ENCODE results near the gene CHIT1. TPM values are rescaled to one million over a fixed set of nuclear protein-coding genes. Genes with fewer than 3 reads are reported as not detected.

Gene CHIT1
- total RNA-seq, 1 experiment from 2014 or later = not detected

GRCh38 chr1:203264052-203264501 is 34.6 kb upstream of the CHIT1 start:
- BruUV-seq (replicated peaks) = no TSS peak
- ChIA-PET CTCF (interaction anchor here (1.9 kb wide), 1 partner anchor 224 kb away, joined by 9 read pairs; no protein-coding TSS in a partner anchor), POLR2A (no interaction called here), RAD21 (ENCODE audit: low non-redundant PET in 1 of 2, low total read pairs in 2 of 2, uncharacterized antibody in 2 of 2, unreplicated experiment in 2 of 2) (no interaction called here)
- DNase-seq (ENCODE audit: low read depth, low spot score) (no peak), ATAC-seq (no peak)
- no peaks in the 10 kb centered on the region for H4K20me1 ChIP-seq (ENCODE audit: insufficient read depth)
- no peak overlapping the region for H3K27ac ChIP-seq (ENCODE audit: low read depth, low read length)
- H2AFZ ChIP-seq (ENCODE audit: low read depth, low read length, poor library complexity, severe bottlenecking) = no peak overlapping the region
- H3K4me2 ChIP-seq (ENCODE audit: low read length) = no peak overlapping the region
- intact Hi-C loops (cut with micrococcal nuclease) = no loop called here
- no peaks in the 10 kb centered on the region for H3K9me3 ChIP-seq (ENCODE audit: control insufficient read depth in 1 of 2, insufficient read depth in 1 of 2, low read depth in 1 of 2, low read length in 2 of 2)
- no peaks in the 10 kb centered on the region for H3K36me3 ChIP-seq (ENCODE audit: control insufficient read depth in 1 of 2, insufficient read depth in 2 of 2, low read length in 2 of 2)
- H3K4me3 ChIP-seq (replicated peaks in 1 of 2; ENCODE audit: low read depth in 1 of 2, low read length in 2 of 2) = no peak overlapping the region
- H3K9ac ChIP-seq (ENCODE audit: low read length) = no peak overlapping the region
- H3K9me2 ChIP-seq (ENCODE audit: insufficient read depth) = no peaks in the 10 kb centered on the region
- no peaks in the 10 kb centered on the region for H3K79me2 ChIP-seq (ENCODE audit: insufficient read depth, low read length)
- H3K4me1 ChIP-seq (ENCODE audit: control insufficient read depth in 1 of 2, insufficient read depth in 2 of 2, low read length in 2 of 2) = peaks cover 0 to 12% of the 10 kb centered on the region in 2 experiments; a peak in 2 of 4 replicates
- TF ChIP-seq MAX (IDR thresholded peaks at IDR 0.05) = no peak
- TF ChIP-seq CEBPB (IDR thresholded peaks at IDR 0.05; ENCODE audit: low read depth) = no peak
- TF ChIP-seq POLR2AphosphoS5 (IDR thresholded peaks at IDR 0.05; ENCODE audit: low read depth, low read length) = no peak
- no peak for TF ChIP-seq ZBTB33 (IDR thresholded peaks at IDR 0.05; ENCODE audit: extremely low read depth, insufficient replicate concordance, low read length)
- TF ChIP-seq SIN3A (IDR thresholded peaks at IDR 0.05; ENCODE audit: low read depth) = no peak
- no peak for TF ChIP-seq RAD21 (IDR thresholded peaks at IDR 0.05; ENCODE audit: low read depth)
- H3K27me3 ChIP-seq (ENCODE audit: insufficient read depth, low read length) = no peaks in the 10 kb centered on the region

- Histone ChIP-seq H3K4me2 (ENCODE audit: low read length) (no peak overlapping the region), H3K9me3 (ENCODE audit: control insufficient read depth in 1 of 2, insufficient read depth in 1 of 2, low read depth in 1 of 2, low read length in 2 of 2) (no peaks in the 10 kb centered on the region), H4K20me1 (ENCODE audit: insufficient read depth) (no peaks in the 10 kb centered on the region), H3K79me2 (ENCODE audit: insufficient read depth, low read length) (no peaks in the 10 kb centered on the region), H3K9me2 (ENCODE audit: insufficient read depth) (no peaks in the 10 kb centered on the region), H3K9ac (ENCODE audit: low read length) (no peak overlapping the region), H2AFZ (ENCODE audit: low read depth, low read length, poor library complexity, severe bottlenecking) (no peak overlapping the region), H3K27me3 (ENCODE audit: insufficient read depth, low read length) (no peaks in the 10 kb centered on the region), H3K36me3 (ENCODE audit: control insufficient read depth in 1 of 2, insufficient read depth in 2 of 2, low read length in 2 of 2) (no peaks in the 10 kb centered on the region), H3K4me1 (ENCODE audit: control insufficient read depth in 1 of 2, insufficient read depth in 2 of 2, low read length in 2 of 2) (peaks cover 0 to 7% of the 10 kb centered on the region in 2 experiments; a peak in 1 of 4 replicates), H3K27ac (ENCODE audit: low read depth, low read length) (no peak overlapping the region), H3K4me3 (replicated peaks in 1 of 2; ENCODE audit: low read depth in 1 of 2, low read length in 2 of 2) (no peak overlapping the region)
- no peak for ATAC-seq
- DNase-seq (ENCODE audit: low read depth, low spot score) = no peak
- no TSS peak for BruUV-seq (replicated peaks)
- ChIA-PET POLR2A (no interaction called here), RAD21 (ENCODE audit: low non-redundant PET in 1 of 2, low total read pairs in 2 of 2, uncharacterized antibody in 2 of 2, unreplicated experiment in 2 of 2) (no interaction called here), CTCF (interaction anchor here (1.9 kb wide), 1 partner anchor 224 kb away, joined by 9 read pairs; no protein-coding TSS in a partner anchor)
- intact Hi-C loops (cut with micrococcal nuclease) = no loop called here
- no peak for TF ChIP-seq POLR2AphosphoS5 (IDR thresholded peaks at IDR 0.05; ENCODE audit: low read depth, low read length)
- TF ChIP-seq CTCF (IDR thresholded peaks at IDR 0.05 in 2 of 3, conservative IDR thresholded peaks at IDR 0.05 in 1 of 3; ENCODE audit: borderline replicate concordance in 1 of 3, insufficient read depth in 1 of 3, low read depth in 2 of 3, low read length in 2 of 3) = no peak
- no peak for TF ChIP-seq ZBTB33 (IDR thresholded peaks at IDR 0.05; ENCODE audit: extremely low read depth, insufficient replicate concordance, low read length)
- TF ChIP-seq ATF3 (IDR thresholded peaks at IDR 0.05) = no peak
- no peak for TF ChIP-seq ELF1 (IDR thresholded peaks at IDR 0.05; ENCODE audit: borderline replicate concordance, low read depth)
- no peak for TF ChIP-seq SRF (IDR thresholded peaks at IDR 0.05; ENCODE audit: low read depth)
- TF ChIP-seq EZH2phosphoT487 (IDR thresholded peaks at IDR 0.05; ENCODE audit: borderline replicate concordance) = no peak
- TF ChIP-seq SIN3A (IDR thresholded peaks at IDR 0.05; ENCODE audit: low read depth) = no peak
- no peak for TF ChIP-seq ZFX (IDR thresholded peaks at IDR 0.05)
- no peak for TF ChIP-seq FOSL1 (IDR thresholded peaks at IDR 0.05; ENCODE audit: low read depth)
- TF ChIP-seq EGR1 (IDR thresholded peaks at IDR 0.05; ENCODE audit: low read depth) = no peak
Observed at GRCh38 chr1:203263496-203263895, 34.0 kb upstream of the CHIT1 start.

Measured in HCT116 (cell line).